B cell (primary cell): ENCODE measurements around the gene LDLRAD3. TPM values are rescaled to one million over a fixed set of nuclear protein-coding genes. Genes with fewer than 3 reads are reported as not detected.

Experiments used
- ATAC-seq: fragments of 200-7000 bp; cut with Tn5 transposase; one replicate; pipeline ENCODE4 v1.10.0; 2021; ENCODE audit warnings: low read depth, mild to moderate bottlenecking, moderate number of reproducible peaks, moderate library complexity
- CTCF ChIA-PET: fragments of 350-600 bp; sonication (Branson Sonifier 250); formaldehyde crosslinking; loops from one replicate; lab custom pipeline; 2021; ENCODE audit warnings: antibody characterized with exemption, inconsistent platforms; lab: Charles Lee
- POLR2A ChIA-PET: fragments of 350-600 bp; sonication (Branson Sonifier 250); formaldehyde crosslinking; loops from one replicate; lab custom pipeline; 2021; ENCODE audit warnings: antibody characterized with exemption; lab: Charles Lee
- DNase-seq: peaks from one replicate; pipeline ENCODE4 v3.0.0; 2013
- H2AFZ ChIP-seq: 2 replicates; pipeline ENCODE4 v1.6.1; 2012; ENCODE audit warnings: mild to moderate bottlenecking, low read depth, low read length; ENCODE audit not compliant: insufficient read depth, poor library complexity, severe bottlenecking
- H3K27ac ChIP-seq, 2 donors: 1 replicate in 1 of 2; 2 replicates in 1 of 2; pipeline ENCODE4 v1.5.1; 2012 to 2013; ENCODE audit warnings: low read length in 2 of 2, mild to moderate bottlenecking in 2 of 2, moderate library complexity in 1 of 2
- H3K27me3 ChIP-seq, 4 experiments: fragments of 200-600 bp in 1 of 4; sonication (generic) in 1 of 4; replicated peaks in 1 of 4; 1 replicate in 2 of 4; 2 replicates in 2 of 4; pipeline versions ENCODE4 v1.6.1 to v1.7.0; 2013 to 2016; ENCODE audit warnings: low read length in 3 of 4, mild to moderate bottlenecking in 2 of 4, mixed read lengths in 1 of 4, moderate library complexity in 1 of 4; ENCODE audit not compliant: insufficient read depth in 4 of 4, control insufficient read depth in 3 of 4; ENCODE audit errors: control extremely low read depth in 1 of 4
- H3K36me3 ChIP-seq, 2 experiments: replicated peaks in 1 of 2; 1 replicate in 1 of 2; 2 replicates in 1 of 2; pipeline versions ENCODE4 v1.6.1 to v1.7.1; 2013; ENCODE audit warnings: low read length in 1 of 2; ENCODE audit not compliant: insufficient read depth in 2 of 2, control insufficient read depth in 1 of 2; ENCODE audit errors: control extremely low read depth in 1 of 2, extremely low read depth in 1 of 2
- H3K4me1 ChIP-seq, 2 donors: fragments of 200-600 bp in 1 of 2; sonication (generic) in 1 of 2; 1 replicate in 1 of 2; 2 replicates in 1 of 2; pipeline versions ENCODE4 v1.5.1 to v1.6.1; 2013 to 2017; ENCODE audit warnings: low read length in 2 of 2; ENCODE audit not compliant: control insufficient read depth in 2 of 2, insufficient read depth in 2 of 2
- H3K4me2 ChIP-seq: replicated peaks from 2 replicates; pipeline ENCODE3; 2012; ENCODE audit warnings: mild to moderate bottlenecking, low read depth, low read length; ENCODE audit not compliant: poor library complexity, severe bottlenecking
- H3K4me3 ChIP-seq, 5 experiments: fragments of 200-600 bp in 1 of 5; sonication (generic) in 1 of 5; 1 replicate in 3 of 5; 2 replicates in 2 of 5; pipeline versions ENCODE4 v1.5.1 to v1.7.0; 2011 to 2016; ENCODE audit warnings: low read length in 4 of 5, mild to moderate bottlenecking in 4 of 5, low read depth in 2 of 5, control low read depth in 1 of 5, moderate library complexity in 1 of 5; ENCODE audit not compliant: insufficient read depth in 1 of 5; ENCODE audit errors: control extremely low read depth in 1 of 5, extremely low read depth in 1 of 5
- H3K79me2 ChIP-seq: fragments of 200-600 bp; sonication (generic); one replicate; pipeline ENCODE4 v1.6.0; 2016; ENCODE audit warnings: low read length; ENCODE audit not compliant: control insufficient read depth, insufficient read depth
- H3K9ac ChIP-seq: fragments of 200-600 bp; sonication (generic); 2 replicates; pipeline ENCODE4 v1.6.1; 2017; ENCODE audit warnings: mild to moderate bottlenecking, low read length, moderate library complexity
- H3K9me3 ChIP-seq, 3 donors: one replicate each; pipeline versions ENCODE4 v1.6.1 to v1.7.1; 2013; ENCODE audit warnings: low read length in 2 of 3; ENCODE audit not compliant: control insufficient read depth in 2 of 3, insufficient read depth in 1 of 3; ENCODE audit errors: control extremely low read depth in 1 of 3
- H4K20me1 ChIP-seq: 2 replicates; pipeline ENCODE4 v1.6.0; 2012; ENCODE audit warnings: mild to moderate bottlenecking, low read length; ENCODE audit not compliant: insufficient read depth, control insufficient read depth, poor library complexity, severe bottlenecking
- H3K27ac Mint-ChIP-seq: one replicate; pipeline ENCODE4 v1.8.0; 2021; ENCODE audit warnings: mixed read lengths
- H3K27me3 Mint-ChIP-seq: one replicate; pipeline ENCODE4 v1.8.0; 2021; ENCODE audit warnings: mixed read lengths
- H3K4me1 Mint-ChIP-seq: one replicate; pipeline ENCODE4 v1.8.0; 2021; ENCODE audit warnings: mixed read lengths
- H3K4me3 Mint-ChIP-seq: one replicate; pipeline ENCODE4 v1.8.0; 2021; ENCODE audit warnings: mixed read lengths
- H3K9me3 Mint-ChIP-seq: one replicate; pipeline ENCODE4 v1.8.0; 2022; ENCODE audit warnings: mixed read lengths; ENCODE audit not compliant: insufficient read depth
- CTCF ChIP-seq: fragments of 200-600 bp; IDR thresholded peaks from one replicate; pipeline ENCODE4 v1.8.0; 2022; ENCODE audit warnings: antibody characterized with exemption, mild to moderate bottlenecking
- EZH2 ChIP-seq: IDR thresholded peaks from 2 replicates; pipeline ENCODE4 v1.6.1; 2012; ENCODE audit warnings: borderline replicate concordance, low read depth, mild to moderate bottlenecking, moderate library complexity, low read length; ENCODE audit not compliant: insufficient read depth, poor library complexity, severe bottlenecking
- WGBS: methylation state at CpG from one replicate; pipeline ENCODE4 v1.1.5; 2013; ENCODE audit warnings: missing lambda C conversion rate; ENCODE audit not compliant: insufficient coverage; 5-methylcytosine and 5-hydroxymethylcytosine counted together
- intact Hi-C: fragments of 100-400 bp; cut with micrococcal nuclease; formaldehyde crosslinking; loops from one replicate; pipeline ENCODE4 v1.10.0; 2022
- polyA plus RNA-seq: library from polyadenylated mRNA; depleted of rRNA; stranded (reverse); fragments of >200 nt; gene quantifications from 2 replicates; pipeline ENCODE4 v1.2.3, GENCODE V29; 2012
- total RNA-seq, 2 donors: library from RNA; stranded (reverse); fragments of 120-200 nt in 1 of 2; gene quantifications; 1 replicate in 1 of 2; 2 replicates in 1 of 2; pipeline versions ENCODE4 v1.2.3 to v1.2.4, GENCODE V29; 2013 to 2022

The LDLRAD3 gene
- total and polyA plus RNA-seq, 2 donors (not counting 1 experiment from before 2014, with no cell fraction given): 0.01 TPM; not detected in 1

GRCh38 chr11:35912883-35913624, 30.8 kb upstream of the LDLRAD3 start:
- Mint-ChIP-seq H3K27ac (no peak overlapping the region), H3K4me3 (no peak overlapping the region), H3K4me1 (no peaks in the 10 kb centered on the region), H3K9me3 (no peaks in the 10 kb centered on the region), H3K27me3 (peaks cover 19% of the 10 kb centered on the region)
- ChIA-PET POLR2A (no interaction called here), CTCF (no interaction called here)
- intact Hi-C loops: no loop called here
- H3K9ac ChIP-seq: no peak overlapping the region
- H3K4me2 ChIP-seq: no peak overlapping the region
- no peak overlapping the region for H2AFZ ChIP-seq
- H3K4me1 ChIP-seq: no peaks in the 10 kb centered on the region
- H3K27ac ChIP-seq: no peak overlapping the region
- H3K27me3 ChIP-seq: no peaks in the 10 kb centered on the region
- H3K9me3 ChIP-seq: no peaks in the 10 kb centered on the region
- H4K20me1 ChIP-seq: no peaks in the 10 kb centered on the region
- H3K36me3 ChIP-seq: no peaks in the 10 kb centered on the region
- H3K79me2 ChIP-seq: no peaks in the 10 kb centered on the region
- H3K4me3 ChIP-seq: no peak overlapping the region
- DNase-seq: no peak
- TF ChIP-seq EZH2: no peak
- no peak for TF ChIP-seq CTCF
- no peak for ATAC-seq

GRCh38 chr11:35914816-35915215, 29.0 kb upstream of the LDLRAD3 start:
- intact Hi-C loops: no loop called here
- Histone ChIP-seq H3K4me1 (no peaks in the 10 kb centered on the region), H3K79me2 (no peaks in the 10 kb centered on the region), H3K36me3 (no peaks in the 10 kb centered on the region), H3K4me3 (no peak overlapping the region), H3K9ac (no peak overlapping the region), H3K4me2 (no peak overlapping the region), H3K27me3 (no peaks in the 10 kb centered on the region), H2AFZ (no peak overlapping the region), H4K20me1 (no peaks in the 10 kb centered on the region), H3K9me3 (no peaks in the 10 kb centered on the region), H3K27ac (no peak overlapping the region)
- no peak overlapping the region for H3K27ac Mint-ChIP-seq
- no peak for DNase-seq
- no peak for ATAC-seq
- H3K27me3 Mint-ChIP-seq: peaks cover 22% of the 10 kb centered on the region
- ChIA-PET POLR2A (no interaction called here), CTCF (no interaction called here)
- H3K9me3 Mint-ChIP-seq: no peaks in the 10 kb centered on the region
- TF ChIP-seq CTCF (no peak), EZH2 (no peak)
- WGBS: 85% methylated on average over 3 of the region's 3 CpGs
- H3K4me1 Mint-ChIP-seq: no peaks in the 10 kb centered on the region
- no peak overlapping the region for H3K4me3 Mint-ChIP-seq
